Measurements from ENCODE around the gene NOS1.

The NOS1 gene

GRCh38 chr12:117165342-117165741, 196.1 kb downstream of the NOS1 start:
- DNase-seq, result no peak

GRCh38 chr12:117162633-117163032, 198.8 kb downstream of the NOS1 start:
- no peak for DNase-seq

GRCh38 chr12:117162167-117162539, 199.3 kb downstream of the NOS1 start:
- no peak for DNase-seq

- no peak for DNase-seq
Observed at GRCh38 chr12:117161460-117162166, 199.8 kb downstream of the NOS1 start.

- DNase-seq, result no peak
Observed at GRCh38 chr12:117159674-117160073, 201.8 kb downstream of the NOS1 start.

GRCh38 chr12:117158911-117159553, 202.4 kb downstream of the NOS1 start:
- DNase-seq, result no peak

Measured in activated naive CD4-positive, alpha-beta T cell treated with anti-CD3 and anti-CD28 coated beads, Interleukin-2, amount 50 U/mL, for 16 hours (primary cell).